ENCODE data around the gene RUNX3. TPM values are rescaled to one million over a fixed set of nuclear protein-coding genes. Genes with fewer than 3 reads are reported as not detected.

The RUNX3 gene
- total RNA-seq, 4 donors from 2014 or later: 0.26 to 1.7 (median 1.6) TPM; not detected in 1

- Histone ChIP-seq H3K27ac (no peak overlapping the region), H3K4me1 (no peaks in the 10 kb centered on the region), H3K4me3 (no peak overlapping the region), H3K27me3 (no peaks in the 10 kb centered on the region), H3K9me3 (no peaks in the 10 kb centered on the region), H3K36me3 (no peaks in the 10 kb centered on the region)
- intact Hi-C loops (cut with DNase I; ENCODE audit: low total_unique reads): no loop called here
- DNase-seq: peak in 1 of 2 donors; percentile 7
- TF ChIP-seq, protein P1, sequence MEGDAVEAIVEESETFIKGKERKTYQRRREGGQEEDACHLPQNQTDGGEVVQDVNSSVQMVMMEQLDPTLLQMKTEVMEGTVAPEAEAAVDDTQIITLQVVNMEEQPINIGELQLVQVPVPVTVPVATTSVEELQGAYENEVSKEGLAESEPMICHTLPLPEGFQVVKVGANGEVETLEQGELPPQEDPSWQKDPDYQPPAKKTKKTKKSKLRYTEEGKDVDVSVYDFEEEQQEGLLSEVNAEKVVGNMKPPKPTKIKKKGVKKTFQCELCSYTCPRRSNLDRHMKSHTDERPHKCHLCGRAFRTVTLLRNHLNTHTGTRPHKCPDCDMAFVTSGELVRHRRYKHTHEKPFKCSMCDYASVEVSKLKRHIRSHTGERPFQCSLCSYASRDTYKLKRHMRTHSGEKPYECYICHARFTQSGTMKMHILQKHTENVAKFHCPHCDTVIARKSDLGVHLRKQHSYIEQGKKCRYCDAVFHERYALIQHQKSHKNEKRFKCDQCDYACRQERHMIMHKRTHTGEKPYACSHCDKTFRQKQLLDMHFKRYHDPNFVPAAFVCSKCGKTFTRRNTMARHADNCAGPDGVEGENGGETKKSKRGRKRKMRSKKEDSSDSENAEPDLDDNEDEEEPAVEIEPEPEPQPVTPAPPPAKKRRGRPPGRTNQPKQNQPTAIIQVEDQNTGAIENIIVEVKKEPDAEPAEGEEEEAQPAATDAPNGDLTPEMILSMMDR (IDR thresholded peaks at IDR 0.05): no peak
- no peak for TF ChIP-seq POLR2A (IDR thresholded peaks at IDR 0.05)
These were observed 25.9 kb downstream of the RUNX3 start for GRCh38 chr1:24903955-24904730.

- H3K4me1 ChIP-seq: no peaks in the 10 kb centered on the region
- intact Hi-C loops (cut with DNase I; ENCODE audit: low total_unique reads): no loop called here
- TF ChIP-seq POLR2A (IDR thresholded peaks at IDR 0.05): no peak
- TF ChIP-seq, protein P1 (IDR thresholded peaks at IDR 0.05): no peak
- H3K4me3 ChIP-seq: no peak overlapping the region
- H3K27ac ChIP-seq: no peak overlapping the region
- no peak for DNase-seq
- H3K36me3 ChIP-seq: no peaks in the 10 kb centered on the region
- no peaks in the 10 kb centered on the region for H3K27me3 ChIP-seq
- H3K9me3 ChIP-seq: no peaks in the 10 kb centered on the region
These were observed 26.5 kb downstream of the RUNX3 start for GRCh38 chr1:24903560-24903954.

- Histone ChIP-seq H3K27me3 (no peaks in the 10 kb centered on the region), H3K4me1 (no peaks in the 10 kb centered on the region), H3K27ac (no peak overlapping the region), H3K4me3 (no peak overlapping the region), H3K9me3 (no peaks in the 10 kb centered on the region), H3K36me3 (no peaks in the 10 kb centered on the region)
- TF ChIP-seq, protein P1 (IDR thresholded peaks at IDR 0.05): no peak
- TF ChIP-seq POLR2A (IDR thresholded peaks at IDR 0.05): no peak
- no peak for DNase-seq
- intact Hi-C loops (cut with DNase I; ENCODE audit: low total_unique reads): no loop called here
These were observed 27.0 kb downstream of the RUNX3 start for GRCh38 chr1:24903011-24903461.

DNA sequence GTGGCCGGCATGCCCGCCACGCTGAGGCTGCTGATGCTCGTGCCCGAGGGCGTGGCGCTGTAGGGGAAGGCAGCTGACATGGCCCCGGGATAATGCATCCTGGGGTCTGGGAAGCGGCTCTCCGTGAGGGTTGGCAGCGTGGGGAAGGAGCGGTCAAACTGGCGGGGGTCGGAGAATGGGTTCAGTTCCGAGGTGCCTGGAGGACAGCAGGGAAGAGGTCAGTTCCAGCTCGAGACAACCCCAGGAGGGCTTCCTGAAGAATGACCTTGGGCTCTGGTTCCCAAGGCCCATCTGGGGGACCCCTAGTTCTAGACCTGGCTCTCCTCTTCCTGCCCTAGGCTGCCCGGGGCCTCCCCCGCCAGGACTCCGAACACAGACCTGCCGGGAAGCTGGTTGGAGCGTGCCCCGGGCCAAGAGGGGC, 27.6 kb downstream of the RUNX3 start:
- intact Hi-C loops (cut with DNase I; ENCODE audit: low total_unique reads): no loop called here
- Histone ChIP-seq H3K4me3 (no peak overlapping the region), H3K27me3 (no peaks in the 10 kb centered on the region), H3K9me3 (no peaks in the 10 kb centered on the region), H3K27ac (no peak overlapping the region), H3K36me3 (no peaks in the 10 kb centered on the region), H3K4me1 (no peaks in the 10 kb centered on the region)
- no peak for DNase-seq
- TF ChIP-seq POLR2A (IDR thresholded peaks at IDR 0.05): no peak
- TF ChIP-seq, protein P1 (IDR thresholded peaks at IDR 0.05): no peak

DNA sequence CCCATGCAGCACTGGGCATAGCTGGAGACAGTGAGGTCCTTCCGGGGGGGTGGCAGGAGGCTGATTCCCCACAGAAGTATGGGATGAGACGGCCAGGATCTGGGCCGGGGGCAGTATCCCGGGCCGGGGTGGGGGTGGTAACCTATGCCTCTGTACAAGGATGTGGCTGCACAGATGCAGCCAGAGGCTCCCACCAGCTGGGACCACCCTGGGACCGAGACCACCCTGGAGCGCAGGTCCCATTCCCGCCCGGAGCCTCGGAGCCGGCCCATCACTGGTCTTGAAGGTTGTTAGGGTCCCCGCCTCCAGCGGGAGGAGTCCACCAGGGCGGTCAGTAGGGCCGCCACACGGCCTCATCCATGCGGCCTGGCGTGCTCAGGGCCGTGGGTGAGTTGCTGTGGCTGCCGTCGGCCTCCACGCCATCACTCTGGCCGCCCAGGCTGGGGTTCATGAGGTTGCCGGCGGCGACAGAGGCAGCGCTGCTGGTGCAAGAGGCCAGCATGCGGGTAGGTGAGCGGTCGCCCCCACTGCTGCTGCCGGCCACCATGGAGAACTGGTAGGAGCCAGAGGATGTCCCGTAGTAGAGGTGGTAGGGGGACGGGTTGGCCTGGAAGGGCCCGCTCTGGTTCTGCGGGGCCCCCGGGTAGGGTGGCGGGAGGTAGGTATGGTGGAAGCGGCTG, 28.1 kb downstream of the RUNX3 start:
- DNase-seq: peak in 1 of 2 donors; percentile 10

More for the DNA sequence above, 28.1 kb downstream of the RUNX3 start:
- H3K4me3 ChIP-seq: no peak overlapping the region
- no peak overlapping the region for H3K27ac ChIP-seq
- H3K36me3 ChIP-seq: no peaks in the 10 kb centered on the region
- TF ChIP-seq, protein P1 (IDR thresholded peaks at IDR 0.05): no peak
- TF ChIP-seq POLR2A (IDR thresholded peaks at IDR 0.05): no peak
- no peaks in the 10 kb centered on the region for H3K9me3 ChIP-seq
- no peaks in the 10 kb centered on the region for H3K4me1 ChIP-seq
- H3K27me3 ChIP-seq: no peaks in the 10 kb centered on the region
- intact Hi-C loops (cut with DNase I; ENCODE audit: low total_unique reads): no loop called here

Data from uterus (tissue), 4 donors.